GM23338 (cell line): ENCODE measurements around the gene SPTB. TPM values are rescaled to one million over a fixed set of nuclear protein-coding genes. Genes with fewer than 3 reads are reported as not detected.
A peak's percentile ranks its signal among the peaks of the same experiment; 100 is the strongest.

Source experiments
- ATAC-seq: fragments of 200-7000 bp; cut with Tn5 transposase; 3 replicates; pipeline ENCODE4 v1.9.1; 2020
- DNase-seq: peaks from one replicate; pipeline ENCODE4 v3.0.0-alpha.2; 2015; ENCODE audit warnings: low spot score
- H2AFZ ChIP-seq: fragments of 200-600 bp; sonication (generic); 2 replicates; pipeline ENCODE4 v1.8.0; 2016; ENCODE audit warnings: antibody characterized with exemption, mild to moderate bottlenecking, moderate library complexity
- H3F3A ChIP-seq: fragments of 200-600 bp; sonication (generic); replicated peaks from 2 replicates; pipeline ENCODE4 v1.8.0; 2017; ENCODE audit warnings: antibody characterized with exemption, mixed run types, low read depth
- H3K27ac ChIP-seq: fragments of 200-600 bp; sonication (generic); 2 replicates; pipeline ENCODE4 v1.6.1; 2016; ENCODE audit warnings: low read depth
- H3K27me3 ChIP-seq: fragments of 200-600 bp; sonication (generic); 2 replicates; pipeline ENCODE4 v1.8.0; 2016; ENCODE audit warnings: mild to moderate bottlenecking, mixed run types, moderate library complexity; ENCODE audit not compliant: insufficient read depth
- H3K36me3 ChIP-seq: fragments of 200-600 bp; sonication (generic); 2 replicates; pipeline ENCODE4 v1.8.0; 2016; ENCODE audit warnings: mild to moderate bottlenecking; ENCODE audit not compliant: insufficient read depth
- H3K4me1 ChIP-seq: fragments of 200-600 bp; sonication (generic); 2 replicates; pipeline ENCODE4 v1.8.0; 2016; ENCODE audit warnings: mild to moderate bottlenecking, moderate library complexity; ENCODE audit not compliant: insufficient read depth
- H3K4me2 ChIP-seq: fragments of 200-600 bp; sonication (generic); 2 replicates; pipeline ENCODE4 v1.7.1; 2017; ENCODE audit warnings: mixed run types
- H3K4me3 ChIP-seq: fragments of 200-600 bp; sonication (generic); 2 replicates; pipeline ENCODE4 v1.6.1; 2016; ENCODE audit warnings: mixed run types
- H3K79me2 ChIP-seq: fragments of 200-600 bp; sonication (generic); replicated peaks from 2 replicates; pipeline ENCODE4 v1.8.0; 2017; ENCODE audit warnings: mild to moderate bottlenecking; ENCODE audit not compliant: insufficient read depth
- H3K9me2 ChIP-seq: fragments of 200-600 bp; sonication (generic); 2 replicates; pipeline ENCODE4 v1.8.0; 2017; ENCODE audit not compliant: insufficient read depth
- H4K20me1 ChIP-seq: fragments of 200-600 bp; sonication (generic); replicated peaks from 2 replicates; pipeline ENCODE4 v1.8.0; 2017; ENCODE audit warnings: mild to moderate bottlenecking; ENCODE audit not compliant: insufficient read depth
- H3K27ac Mint-ChIP-seq: 2 replicates; pipeline ENCODE4 v1.8.0; 2020; ENCODE audit warnings: inconsistent platforms, mild to moderate bottlenecking, moderate library complexity, mixed read lengths
- H3K27me3 Mint-ChIP-seq: 3 replicates; pipeline ENCODE4 v1.8.0; 2022; ENCODE audit warnings: low read depth, mild to moderate bottlenecking, moderate library complexity, mixed read lengths, inconsistent platforms; ENCODE audit not compliant: insufficient read depth, poor library complexity
- H3K36me3 Mint-ChIP-seq: 3 replicates; pipeline ENCODE4 v1.8.0; 2021; ENCODE audit warnings: low read depth, mild to moderate bottlenecking, inconsistent platforms, moderate library complexity, mixed read lengths
- H3K4me1 Mint-ChIP-seq: 3 replicates; pipeline ENCODE4 v1.8.0; 2020; ENCODE audit warnings: mild to moderate bottlenecking, inconsistent platforms, mixed read lengths
- H3K4me3 Mint-ChIP-seq: 3 replicates; pipeline ENCODE4 v1.8.0; 2021; ENCODE audit warnings: moderate library complexity, mild to moderate bottlenecking, inconsistent platforms, mixed read lengths
- H3K9me3 Mint-ChIP-seq: 3 replicates; pipeline ENCODE4 v1.8.0; 2020; ENCODE audit warnings: moderate library complexity, mild to moderate bottlenecking, inconsistent platforms, mixed read lengths
- CTCF ChIP-seq, 2 experiments: fragments of 200-600 bp in 1 of 2; sonication (generic) in 1 of 2; conservative IDR thresholded peaks; 2 replicates each; pipeline versions ENCODE4 v1.5.1 to v1.6.1; 2016 to 2017; ENCODE audit warnings: antibody characterized with exemption in 2 of 2, low read depth in 2 of 2, mild to moderate bottlenecking in 2 of 2, moderate library complexity in 1 of 2
- EZH2phosphoT487 ChIP-seq: fragments of 200-600 bp; sonication (generic); IDR thresholded peaks from one replicate; pipeline ENCODE4 v1.8.1; 2018; ENCODE audit warnings: antibody characterized with exemption; ENCODE audit not compliant: unreplicated experiment
- ZNF114 ChIP-seq: fragments of 250-450 bp; sonication (Bioruptor Pico); IDR thresholded peaks from 2 replicates; pipeline ENCODE4 v1.5.0; 2020; ENCODE audit warnings: mild to moderate bottlenecking, moderate library complexity
- ZNF462 ChIP-seq: fragments of 250-450 bp; sonication (Bioruptor Pico); IDR thresholded peaks from 2 replicates; pipeline ENCODE4 v1.5.0; 2020; ENCODE audit warnings: mild to moderate bottlenecking, moderate library complexity
- polyA plus RNA-seq: library from polyadenylated mRNA; unstranded; fragments of >200 nt; fragmentation: Nextera tagmentation; extraction: Ambion mirVana; gene quantifications from 2 replicates; pipeline ENCODE4 v1.2.1, GENCODE V29; 2016
- total RNA-seq: library from RNA; depleted of rRNA; stranded (reverse); fragments of >200 nt; shearing (Covaris generic); gene quantifications from 2 replicates; pipeline ENCODE4 v1.2.3, GENCODE V29; 2014

The SPTB gene
- total and polyA plus RNA-seq, 2 experiments from 2014 or later, result 1.1 to 1.9 TPM

GRCh38 chr14:64772397-64772950 is 107.2 kb downstream of the SPTB start:
- Histone ChIP-seq H2AFZ (no peak overlapping the region), H3K4me1 (no peaks in the 10 kb centered on the region; the same call in 1 of the 2 replicates), H3K36me3 (no peaks in the 10 kb centered on the region), H3K79me2 (no peaks in the 10 kb centered on the region), H3K27me3 (no peaks in the 10 kb centered on the region), H3K4me3 (no peak overlapping the region), H3K27ac (no peak overlapping the region), H4K20me1 (no peaks in the 10 kb centered on the region), H3F3A (no peaks in the 10 kb centered on the region), H3K9me2 (no peaks in the 10 kb centered on the region), H3K4me2 (no peak overlapping the region)
- Mint-ChIP-seq H3K9me3 (peaks cover 29% of the 10 kb centered on the region), H3K4me1 (peaks cover 14% of the 10 kb centered on the region), H3K27me3 (peaks cover 15% of the 10 kb centered on the region), H3K4me3 (no peak overlapping the region), H3K27ac (no peak overlapping the region), H3K36me3 (peaks cover 22% of the 10 kb centered on the region)
- ATAC-seq (peak; percentile 51), DNase-seq (peak; percentile 67)
- TF ChIP-seq ZNF114 (CRISPR knock-in tag), result no peak
- no peak for TF ChIP-seq EZH2phosphoT487
- peak; percentile 41 to 59 for TF ChIP-seq CTCF (conservative IDR thresholded peaks at IDR 0.05; ENCODE audit: low read depth in 2 of 2)
- TF ChIP-seq ZNF462 (CRISPR knock-in tag), result no peak
